T-helper 9 cell (primary cell): ENCODE data around the gene IGFALS.

ENCODE experiments used
- DNase-seq: peaks from one replicate; pipeline ENCODE4 v3.0.0-alpha.2; 2020

Gene IGFALS

GRCh38 chr16:1741553-1742165 lies 51.8 kb downstream of the IGFALS start:
- DNase-seq: no peak

- DNase-seq: no peak
Measured at GRCh38 chr16:1740781-1741490, 52.6 kb downstream of the IGFALS start.
